ENCODE results near the gene RIPPLY2.
A peak's percentile ranks its signal among the peaks of the same experiment; 100 is the strongest.
"Not testable (repeated sequence)": the region's sequence is repeated elsewhere in the genome, so short reads cannot be mapped to it uniquely, and the experiment has no call there.

The RIPPLY2 gene

GRCh38 chr6:83853178-83854000 lies at the start of gene RIPPLY2:
Gene RIPPLY2, plus strand, starts transcription at chr6:83853360. Its CDS starts 57 bp downstream, at chr6:83853417.
- no peak for DNase-seq (ENCODE audit: low spot score)

DNA sequence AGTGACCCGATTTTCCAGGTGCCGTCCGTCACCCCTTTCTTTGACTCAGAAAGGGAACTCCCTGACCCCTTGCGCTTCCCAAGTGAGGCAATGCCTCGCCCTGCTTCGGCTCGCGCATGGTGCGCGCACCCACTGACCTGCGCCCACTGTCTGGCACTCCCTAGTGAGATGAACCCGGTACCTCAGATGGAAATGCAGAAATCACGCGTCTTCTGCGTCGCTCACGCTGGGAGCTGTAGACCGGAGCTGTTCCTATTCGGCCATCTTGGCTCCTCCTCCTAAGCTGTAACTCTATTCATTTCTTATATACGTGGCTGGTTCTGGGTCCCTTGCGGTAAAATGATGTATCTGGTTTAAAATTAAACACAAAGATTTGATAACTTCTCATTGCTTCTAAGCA lies 49.7 kb upstream of the RIPPLY2 start:
- DNase-seq (ENCODE audit: low spot score) = not testable (repeated sequence)

GRCh38 chr6:83804886-83805285 lies 48.3 kb upstream of the RIPPLY2 start:
- DNase-seq (ENCODE audit: low spot score) = no peak

DNA sequence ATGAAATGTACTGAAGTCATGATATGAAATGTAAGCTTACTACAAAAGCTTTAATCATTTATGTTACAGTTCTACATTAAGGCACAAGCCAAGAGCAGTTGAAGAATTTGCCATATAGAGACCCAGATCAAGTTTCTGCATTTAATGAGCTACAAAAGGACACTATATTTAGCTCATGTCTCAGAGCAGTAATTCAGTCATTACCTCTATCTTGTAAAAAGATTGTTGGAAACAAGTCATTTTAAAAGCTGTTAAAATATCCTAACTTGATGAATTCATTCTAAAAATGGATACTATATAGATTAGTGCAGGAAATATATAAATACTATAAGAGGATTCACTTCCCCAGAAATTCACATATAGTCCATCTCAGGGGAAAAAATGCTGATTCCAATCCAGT lies 45.2 kb upstream of the RIPPLY2 start:
- no peak for DNase-seq (ENCODE audit: low spot score)

GRCh38 chr6:83808926-83809325 lies 44.2 kb upstream of the RIPPLY2 start:
- DNase-seq (ENCODE audit: low spot score) = no peak

GRCh38 chr6:83812595-83812994 lies 40.6 kb upstream of the RIPPLY2 start:
- DNase-seq (ENCODE audit: low spot score) = no peak

DNA sequence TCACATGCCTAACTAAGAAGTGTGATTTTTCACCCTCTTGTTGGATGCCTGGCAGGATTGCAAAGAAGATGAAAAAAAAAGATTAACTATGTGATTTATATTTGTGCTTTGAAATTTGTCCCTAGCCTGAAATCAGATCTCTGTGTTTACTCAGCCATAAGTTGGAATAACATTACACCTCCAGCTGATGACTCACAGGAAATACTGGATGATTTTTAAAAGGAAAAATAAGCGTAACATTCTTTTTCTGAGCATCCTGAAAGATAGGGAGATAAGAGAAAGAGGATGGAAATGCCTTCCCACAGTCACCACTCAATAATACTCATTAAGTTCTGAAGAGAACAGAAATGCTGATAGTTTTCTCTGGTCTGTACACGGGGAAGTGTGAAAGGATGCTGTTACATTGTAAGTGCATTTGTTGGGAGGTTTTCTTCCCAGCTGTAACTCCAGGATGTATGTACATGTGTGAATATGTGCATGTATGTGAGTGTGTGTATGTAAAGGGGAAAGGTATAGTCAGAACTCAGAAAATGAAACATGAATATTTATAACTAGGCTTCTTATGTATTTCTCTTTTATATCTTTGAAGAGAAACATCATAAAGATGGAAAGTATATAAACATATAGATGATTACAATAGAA lies 37.4 kb upstream of the RIPPLY2 start:
- no peak for DNase-seq (ENCODE audit: low spot score)

DNA sequence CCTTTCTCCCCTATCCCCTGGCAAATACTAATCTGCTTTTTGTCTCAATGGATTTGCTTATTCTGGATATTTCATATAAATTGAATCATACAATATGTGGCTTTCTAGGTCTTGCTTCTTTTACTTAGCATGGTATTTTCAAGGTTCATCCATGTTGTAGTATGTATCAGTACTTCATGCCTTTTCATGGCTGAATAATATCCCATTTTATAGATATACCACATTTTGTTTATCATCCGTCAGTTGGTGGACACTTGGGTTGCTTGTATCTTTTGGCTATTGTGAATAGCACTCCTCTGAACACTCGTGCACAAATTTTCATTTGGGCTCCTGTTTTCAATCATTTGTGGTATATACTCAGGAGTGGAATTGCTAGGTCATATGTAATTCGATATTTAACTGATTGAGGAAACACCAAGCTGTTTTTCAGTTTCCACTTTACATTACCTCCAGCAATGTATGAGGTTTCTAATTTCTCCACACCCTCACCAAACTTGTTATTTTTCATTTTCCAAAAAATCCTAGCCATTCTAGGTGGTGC lies 30.5 kb upstream of the RIPPLY2 start:
- DNase-seq (ENCODE audit: low spot score) = no peak

- DNase-seq (ENCODE audit: low spot score) = no peak
These were observed 28.8 kb upstream of the RIPPLY2 start for GRCh38 chr6:83824388-83824801.

DNA sequence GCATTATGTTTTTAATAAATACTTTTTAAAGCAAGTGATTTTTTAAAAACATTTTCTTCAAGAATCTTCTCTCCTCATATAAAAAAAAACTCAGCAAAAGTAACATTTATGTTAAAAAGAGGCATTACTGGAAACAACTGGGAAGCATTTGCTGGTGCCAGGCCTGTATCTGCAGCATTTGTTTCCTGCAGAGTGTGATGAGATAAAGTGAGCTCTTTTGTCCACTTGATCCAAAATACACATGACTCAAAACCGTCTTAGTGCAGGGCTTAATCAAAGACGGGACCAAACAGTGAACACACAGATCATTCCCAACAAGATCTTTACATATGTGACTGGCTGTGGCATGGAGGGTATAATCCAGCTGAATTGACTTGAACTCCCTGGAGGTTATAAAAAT lies 28.3 kb upstream of the RIPPLY2 start:
- DNase-seq (ENCODE audit: low spot score) = no peak

GRCh38 chr6:83827050-83827449 lies 26.1 kb upstream of the RIPPLY2 start:
- DNase-seq (ENCODE audit: low spot score) = no peak

- no peak for DNase-seq (ENCODE audit: low spot score)
These were observed 14.4 kb upstream of the RIPPLY2 start for GRCh38 chr6:83838727-83839126.

DNA sequence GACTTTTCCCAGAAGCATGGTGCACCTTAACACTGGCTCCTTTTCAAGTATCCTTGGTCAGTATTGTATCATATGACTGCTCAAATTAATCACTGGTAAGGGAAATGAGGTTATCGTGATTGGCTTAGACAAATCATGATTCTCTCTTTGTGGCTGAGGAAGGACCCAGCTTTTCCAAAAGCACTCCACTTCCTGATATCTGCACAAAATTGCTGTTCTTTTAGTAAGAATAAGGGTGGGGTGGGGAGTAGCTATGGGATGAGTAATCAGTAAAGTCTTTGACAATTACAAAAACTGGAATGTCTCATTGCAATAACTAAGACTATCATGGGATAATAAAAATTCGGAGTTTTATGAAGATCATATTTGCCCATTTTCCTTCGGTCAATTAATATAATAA lies 9.0 kb upstream of the RIPPLY2 start:
- no peak for DNase-seq (ENCODE audit: low spot score)

- DNase-seq (ENCODE audit: low spot score) = no peak
These were observed 6.9 kb upstream of the RIPPLY2 start for GRCh38 chr6:83846291-83846690.

DNA sequence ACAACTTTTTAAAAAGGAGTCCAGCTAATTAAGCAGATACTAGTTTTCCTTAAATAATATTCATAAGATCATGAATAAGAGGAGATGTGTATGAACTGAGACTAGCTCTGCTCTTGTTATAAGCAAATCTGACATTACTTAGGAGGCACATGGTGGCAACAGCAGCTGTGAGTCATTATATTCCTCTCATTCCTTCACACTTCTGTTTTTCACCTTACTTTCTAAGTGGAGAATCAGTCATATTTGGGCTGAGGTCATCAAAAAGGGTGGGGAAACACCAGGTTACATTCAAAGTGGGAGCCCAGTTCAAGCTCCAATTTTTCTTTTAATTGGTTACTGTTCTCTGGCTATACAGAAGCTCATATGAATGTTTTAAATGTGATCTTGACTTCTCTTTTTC lies 6.0 kb upstream of the RIPPLY2 start:
- DNase-seq (ENCODE audit: low spot score) = no peak

DNA sequence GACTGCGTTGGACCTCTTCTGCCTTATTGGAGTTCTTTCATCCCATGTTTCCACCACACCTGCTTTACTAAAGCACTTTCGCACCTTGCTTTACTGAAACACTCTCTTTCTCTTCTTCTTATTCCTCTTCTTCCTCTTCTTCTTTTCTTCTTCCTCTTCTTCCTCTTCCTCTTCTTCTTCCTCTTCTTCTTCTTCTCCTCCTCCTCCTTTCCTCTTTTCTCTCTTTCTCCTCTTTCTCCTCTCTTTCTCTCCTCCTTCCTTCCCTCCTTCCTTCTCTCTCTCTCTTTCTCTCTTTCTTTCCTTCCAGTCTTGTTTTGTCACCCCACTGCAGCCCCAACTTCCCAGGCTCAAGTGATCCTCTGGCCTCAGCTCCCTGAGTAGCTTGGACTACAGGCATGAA lies 4.0 kb upstream of the RIPPLY2 start:
- no peak for DNase-seq (ENCODE audit: low spot score)

GRCh38 chr6:83849610-83850009 lies 3.5 kb upstream of the RIPPLY2 start:
- no peak for DNase-seq (ENCODE audit: low spot score)

DNA sequence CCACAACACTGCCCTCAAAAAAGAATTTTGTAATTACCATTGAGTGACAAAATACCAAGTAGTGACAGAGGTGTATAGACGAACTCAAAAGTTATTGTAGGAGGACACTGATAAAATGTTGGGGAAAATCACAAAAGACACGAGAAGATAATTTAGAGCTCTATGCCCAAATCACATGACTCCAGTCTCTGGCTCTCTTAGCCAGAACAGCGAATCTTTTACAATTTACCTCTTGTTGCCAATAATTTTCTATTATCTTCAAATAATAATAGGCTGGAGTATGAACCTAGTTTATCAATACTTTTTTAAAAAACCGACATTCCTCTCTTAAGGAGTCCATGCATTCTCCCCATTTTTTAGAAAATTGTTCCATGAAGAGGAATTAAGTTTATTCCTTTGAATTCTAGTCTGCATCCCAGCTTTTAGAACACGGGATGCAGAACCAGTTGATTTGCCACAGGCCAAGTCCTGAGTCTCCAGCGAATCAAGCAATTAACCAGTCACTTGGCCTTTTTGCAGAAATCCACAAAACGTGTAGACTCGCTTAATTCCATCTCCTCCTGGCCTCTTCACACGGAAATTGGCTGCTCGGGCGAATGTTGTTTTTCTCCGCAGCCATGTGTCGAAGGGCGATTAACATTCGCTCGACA lies 507 bp upstream of the RIPPLY2 start:
- no peak for DNase-seq (ENCODE audit: low spot score)

DNA sequence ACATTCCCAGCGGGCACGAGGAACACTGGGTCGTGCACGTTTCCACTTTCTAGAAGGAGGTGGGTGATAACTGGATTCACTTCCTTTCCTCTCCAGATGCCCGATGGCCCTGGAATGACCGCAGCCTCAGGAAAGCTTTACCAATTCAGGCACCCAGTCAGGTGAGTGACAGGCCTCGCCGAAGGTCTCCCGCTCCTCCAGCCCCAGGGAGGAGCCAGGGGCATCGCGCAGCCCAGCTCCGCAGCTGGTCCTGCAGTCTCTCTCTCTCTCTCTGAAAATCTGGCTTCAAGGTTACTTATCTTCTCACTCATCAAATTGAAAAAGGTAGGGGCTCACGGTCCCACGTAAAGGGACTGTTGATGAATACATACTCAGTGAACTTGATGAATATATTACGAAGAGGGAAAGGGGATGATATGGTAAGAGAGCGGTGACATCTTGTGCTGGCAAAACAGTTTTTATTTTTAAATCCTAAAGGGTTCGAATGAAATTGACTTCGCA lies 891 bp downstream of the RIPPLY2 start:
- no peak for DNase-seq (ENCODE audit: low spot score)

GRCh38 chr6:83854766-83855165 lies 1.6 kb downstream of the RIPPLY2 start:
- DNase-seq (ENCODE audit: low spot score) = no peak

DNA sequence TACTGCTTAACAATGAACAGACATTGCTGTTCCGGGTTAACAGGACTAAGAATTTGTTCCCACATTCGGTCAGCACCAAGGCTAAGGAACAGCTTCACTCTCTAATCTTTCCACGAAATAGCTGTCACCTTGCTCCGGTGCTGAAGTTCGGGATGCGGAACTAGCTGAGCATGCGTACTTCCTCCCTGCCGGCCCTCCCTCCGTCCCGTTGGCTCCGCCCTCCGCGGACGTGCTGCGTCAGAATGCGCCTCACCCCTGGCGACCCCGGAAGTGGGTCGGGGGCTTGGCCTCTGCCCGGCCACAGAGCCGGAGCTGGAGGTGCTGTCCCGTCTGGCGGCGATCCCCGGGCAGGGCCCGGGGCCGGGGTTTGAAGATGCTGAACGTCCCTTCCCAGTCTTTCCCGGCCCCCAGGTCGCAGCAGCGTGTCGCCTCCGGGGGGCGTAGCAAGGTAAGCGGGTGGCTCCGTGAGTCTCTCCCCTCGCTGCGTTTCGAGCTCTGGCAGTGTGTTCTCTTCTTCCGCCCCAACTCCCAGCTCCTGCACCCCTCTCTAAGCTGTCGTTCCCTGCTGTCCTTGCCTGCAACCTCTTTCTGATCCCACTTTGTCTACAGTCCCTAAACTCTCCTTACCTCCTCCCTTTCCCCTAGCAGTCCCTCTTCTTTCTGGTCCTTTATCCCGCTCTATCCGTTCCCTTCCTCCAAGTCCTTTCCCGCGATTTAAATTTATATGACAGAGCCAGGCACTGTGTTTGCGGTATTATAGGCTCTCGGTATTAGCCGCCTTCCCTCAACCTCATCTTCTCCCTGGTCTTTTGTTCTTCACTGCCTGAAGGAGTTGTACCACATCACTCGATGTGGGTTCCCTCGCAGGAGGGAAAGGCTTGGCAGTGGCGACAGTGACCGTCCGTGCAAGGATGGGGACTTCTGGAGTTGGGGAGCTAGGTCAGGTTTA lies 6.5 kb downstream of the RIPPLY2 start, which contains the start of gene CYB5R4:
Gene CYB5R4 (plus strand): TSS at position 280 of the 949 bp plus-strand sequence. CDS start 94 bp downstream, at position 374.
- DNase-seq (ENCODE audit: low spot score) = peak; percentile 94

All from HuH-7.5 (cell line).